Panc1 (cell line): Measurements from ENCODE around the gene ARHGEF12.

Source experiments
- CTCF ChIP-seq: fragments of 450-650 bp; IDR thresholded peaks from 2 replicates; pipeline ENCODE4 v1.5.1; 2017; ENCODE audit warnings: mild to moderate bottlenecking
- POLR2AphosphoS5 ChIP-seq: IDR thresholded peaks from 2 replicates; pipeline ENCODE4 v1.6.1; 2012; ENCODE audit warnings: mild to moderate bottlenecking, low read depth, low read length, moderate library complexity
- SIN3A ChIP-seq: IDR thresholded peaks from 2 replicates; pipeline ENCODE4 v1.6.1; 2012; ENCODE audit warnings: low read depth, mild to moderate bottlenecking, low read length, moderate library complexity, borderline replicate concordance; ENCODE audit not compliant: insufficient read depth

GRCh38 chr11:120350637-120351036 lies 14.4 kb downstream of the ARHGEF12 start:
- no peak for TF ChIP-seq CTCF
- TF ChIP-seq SIN3A, result no peak
- no peak for TF ChIP-seq POLR2AphosphoS5
